Right lobe of liver (tissue), 4 donors: ENCODE data around the gene GARIN5A.

Source experiments
- POLR2A ChIP-seq: fragments of 450-650 bp; IDR thresholded peaks from one replicate; pipeline ENCODE4 v1.6.1; 2017; ENCODE audit warnings: antibody characterized with exemption, mild to moderate bottlenecking
- TF ChIP-seq, protein P1 (sequence below), 4 donors: fragments of 200-600 bp in 3 of 4; fragments of 450-650 bp in 1 of 4; IDR thresholded peaks; one replicate each; pipeline versions ENCODE4 v1.5.1 to v1.8.0; 2016 to 2022; ENCODE audit warnings: antibody characterized with exemption in 4 of 4, mild to moderate bottlenecking in 2 of 4
- donor health status: DM: no; HTN: no; CAD: no.
- donor health status: DM: no; HTN: no; CAD: no.
- donor health status: DM: no; HTN: yes; CAD: no.

DNA sequence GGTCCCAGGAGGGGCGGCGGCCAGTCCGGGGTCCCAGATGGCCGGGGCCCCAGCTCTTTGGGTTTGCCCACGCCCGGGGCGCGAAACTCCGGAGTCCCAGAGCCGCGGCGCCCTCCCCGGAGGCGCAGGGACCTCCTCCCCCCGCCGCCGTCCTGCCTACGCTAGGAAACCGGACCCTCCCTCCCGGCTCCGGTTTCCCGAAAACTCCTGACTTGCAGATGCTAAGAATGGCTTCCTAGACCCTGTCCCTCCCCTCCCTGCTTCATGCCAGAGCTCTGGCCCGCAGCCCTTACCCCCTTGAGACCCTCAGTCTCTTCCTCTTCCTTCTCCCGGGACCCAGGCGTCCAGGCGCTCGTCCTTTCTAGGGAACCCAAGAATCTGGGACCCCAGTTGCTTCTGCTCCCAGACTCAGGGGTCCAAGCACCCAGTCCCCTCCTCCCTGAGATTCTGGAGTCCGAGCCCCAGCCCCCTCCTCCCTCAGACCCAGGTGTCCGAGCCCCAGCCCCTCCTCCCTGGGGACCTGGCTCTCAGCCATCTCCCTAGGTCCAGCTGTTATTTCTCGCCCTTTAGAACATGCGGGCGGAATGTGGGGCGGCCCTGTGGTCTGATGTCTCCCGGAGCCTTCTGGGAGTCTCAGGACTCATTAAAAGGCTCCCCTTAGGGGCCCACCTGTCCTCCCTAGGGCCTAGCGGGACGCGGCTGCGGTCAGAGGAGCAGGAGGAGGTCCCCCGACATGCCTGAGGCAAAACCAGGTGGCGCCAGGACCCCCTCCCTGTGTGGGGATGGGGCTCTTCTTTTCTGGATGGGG is 44.2 kb downstream of the GARIN5A start, which contains the start of gene MYBPC2:
- TF ChIP-seq, protein P1, sequence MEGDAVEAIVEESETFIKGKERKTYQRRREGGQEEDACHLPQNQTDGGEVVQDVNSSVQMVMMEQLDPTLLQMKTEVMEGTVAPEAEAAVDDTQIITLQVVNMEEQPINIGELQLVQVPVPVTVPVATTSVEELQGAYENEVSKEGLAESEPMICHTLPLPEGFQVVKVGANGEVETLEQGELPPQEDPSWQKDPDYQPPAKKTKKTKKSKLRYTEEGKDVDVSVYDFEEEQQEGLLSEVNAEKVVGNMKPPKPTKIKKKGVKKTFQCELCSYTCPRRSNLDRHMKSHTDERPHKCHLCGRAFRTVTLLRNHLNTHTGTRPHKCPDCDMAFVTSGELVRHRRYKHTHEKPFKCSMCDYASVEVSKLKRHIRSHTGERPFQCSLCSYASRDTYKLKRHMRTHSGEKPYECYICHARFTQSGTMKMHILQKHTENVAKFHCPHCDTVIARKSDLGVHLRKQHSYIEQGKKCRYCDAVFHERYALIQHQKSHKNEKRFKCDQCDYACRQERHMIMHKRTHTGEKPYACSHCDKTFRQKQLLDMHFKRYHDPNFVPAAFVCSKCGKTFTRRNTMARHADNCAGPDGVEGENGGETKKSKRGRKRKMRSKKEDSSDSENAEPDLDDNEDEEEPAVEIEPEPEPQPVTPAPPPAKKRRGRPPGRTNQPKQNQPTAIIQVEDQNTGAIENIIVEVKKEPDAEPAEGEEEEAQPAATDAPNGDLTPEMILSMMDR (IDR thresholded peaks at IDR 0.05): no peak
- TF ChIP-seq POLR2A: no peak
